NCI-H524 treated with DMSO at 0.1 percent for 48 hours (cell line): ENCODE results near the gene OR5K1.

ENCODE experiments used
- DNase-seq: peaks from one replicate; lab custom pipeline; 2025; lab: John Stamatoyannopoulos, UW

Gene OR5K1

GRCh38 chr3:98514948-98515347 is 51.9 kb downstream of the OR5K1 start:
- no peak for DNase-seq

- DNase-seq = no peak
Observed at GRCh38 chr3:98518816-98519215, 55.8 kb downstream of the OR5K1 start.

GRCh38 chr3:98519351-98519750 is 56.4 kb downstream of the OR5K1 start:
- no peak for DNase-seq

- peak; percentile 37 for DNase-seq
Observed at GRCh38 chr3:98521897-98522543, 59.0 kb downstream of the OR5K1 start.
